DOHH2 (cell line): ENCODE results near the gene FARS2.
"Not testable (repeated sequence)": the region's sequence is repeated elsewhere in the genome, so short reads cannot be mapped to it uniquely, and the experiment has no call there.

ENCODE experiments used
- H3F3A ChIP-seq: fragments of 200-600 bp; sonication (generic), shearing (Covaris generic); 2 replicates; pipeline ENCODE4 v1.6.0; 2016; ENCODE audit warnings: antibody characterized with exemption, mild to moderate bottlenecking; ENCODE audit not compliant: control insufficient read depth, insufficient read depth
- H3K27ac ChIP-seq: fragments of 200-600 bp; sonication (generic); 2 replicates; pipeline ENCODE4 v1.5.1; 2014; ENCODE audit warnings: low read depth, mild to moderate bottlenecking, low read length, moderate library complexity
- H3K27me3 ChIP-seq: fragments of 200-600 bp; sonication (generic); 2 replicates; pipeline ENCODE4 v1.6.1; 2014; ENCODE audit warnings: mild to moderate bottlenecking, low read length, mixed read lengths; ENCODE audit not compliant: control insufficient read depth
- H3K36me3 ChIP-seq: fragments of 200-600 bp; sonication (generic); 2 replicates; pipeline ENCODE4 v1.6.1; 2014; ENCODE audit warnings: mild to moderate bottlenecking, low read length, moderate library complexity, mixed read lengths; ENCODE audit not compliant: control insufficient read depth
- H3K4me1 ChIP-seq: fragments of 200-600 bp; sonication (generic); 2 replicates; pipeline ENCODE4 v1.6.1; 2014; ENCODE audit warnings: mild to moderate bottlenecking, low read length, mixed read lengths; ENCODE audit not compliant: control insufficient read depth
- H3K4me2 ChIP-seq: fragments of 200-600 bp; sonication (generic); 2 replicates; pipeline ENCODE4 v1.6.0; 2014; ENCODE audit warnings: mild to moderate bottlenecking, low read length, moderate library complexity
- H3K4me3 ChIP-seq: fragments of 200-600 bp; sonication (generic); 2 replicates; pipeline ENCODE4 v1.5.1; 2014; ENCODE audit warnings: mild to moderate bottlenecking, low read length, mixed read lengths
- H3K79me2 ChIP-seq: fragments of 200-600 bp; sonication (generic); 2 replicates; pipeline ENCODE4 v1.6.1; 2014; ENCODE audit warnings: mild to moderate bottlenecking, low read length, mixed read lengths; ENCODE audit not compliant: control insufficient read depth
- H3K9me2 ChIP-seq: fragments of 200-600 bp; sonication (generic); replicated peaks from 2 replicates; pipeline ENCODE4 v1.6.1; 2014; ENCODE audit warnings: mild to moderate bottlenecking, low read length, mixed read lengths; ENCODE audit not compliant: control insufficient read depth
- H3K9me3 ChIP-seq: fragments of 200-600 bp; sonication (generic); 2 replicates; pipeline ENCODE4 v1.6.1; 2014; ENCODE audit warnings: antibody characterized with exemption, low read length, mixed read lengths; ENCODE audit not compliant: control insufficient read depth, insufficient read depth
- H4K20me1 ChIP-seq: fragments of 200-600 bp; sonication (generic); 2 replicates; pipeline ENCODE4 v1.6.0; 2014; ENCODE audit warnings: low read depth, mild to moderate bottlenecking, antibody characterized with exemption, low read length, moderate library complexity; ENCODE audit not compliant: control insufficient read depth, insufficient read depth
- EZH2phosphoT487 ChIP-seq: fragments of 200-600 bp; sonication (generic); IDR thresholded peaks from 2 replicates; pipeline ENCODE4 v1.6.1; 2017; ENCODE audit warnings: borderline replicate concordance, mild to moderate bottlenecking, antibody characterized with exemption, low read length, moderate library complexity, mixed read lengths
- TF ChIP-seq, protein P1 (sequence below): fragments of 200-600 bp; sonication (generic); IDR thresholded peaks from one replicate; pipeline ENCODE4 v1.5.1; 2014; ENCODE audit warnings: antibody characterized with exemption, mild to moderate bottlenecking, low read depth, low read length; ENCODE audit not compliant: poor library complexity, severe bottlenecking

Gene FARS2

DNA sequence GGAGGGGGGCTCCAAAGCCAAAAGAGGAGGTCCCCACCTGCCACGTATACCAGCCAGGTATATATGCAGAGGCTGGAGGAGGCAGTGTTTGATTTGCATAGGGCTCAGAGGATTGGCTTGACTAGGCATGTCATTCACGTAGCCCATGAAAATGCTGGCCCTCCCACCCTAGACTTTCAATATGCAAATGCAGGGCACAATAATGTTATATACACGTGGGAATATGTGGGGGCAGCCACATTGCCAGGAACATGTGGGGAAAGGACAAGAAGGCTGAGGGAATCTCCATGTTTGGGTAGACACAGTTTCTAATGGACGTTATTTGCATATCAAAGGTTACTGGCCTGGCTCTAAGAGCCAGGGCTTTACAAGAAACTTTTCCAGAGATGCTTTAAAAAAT is 301.8 kb downstream of the FARS2 start:
- Histone ChIP-seq H3K9me2 (no peaks in the 10 kb centered on the region), H3K27ac (no peak overlapping the region), H3K4me1 (peaks cover 4% of the 10 kb centered on the region; the same call in 1 of the 2 replicates), H3K36me3 (no peaks in the 10 kb centered on the region), H3K27me3 (no peaks in the 10 kb centered on the region), H3F3A (no peaks in the 10 kb centered on the region), H3K4me3 (no peak overlapping the region), H3K9me3 (no peaks in the 10 kb centered on the region), H4K20me1 (no peaks in the 10 kb centered on the region), H3K79me2 (no peaks in the 10 kb centered on the region), H3K4me2 (no peak overlapping the region)
- TF ChIP-seq, protein P1, sequence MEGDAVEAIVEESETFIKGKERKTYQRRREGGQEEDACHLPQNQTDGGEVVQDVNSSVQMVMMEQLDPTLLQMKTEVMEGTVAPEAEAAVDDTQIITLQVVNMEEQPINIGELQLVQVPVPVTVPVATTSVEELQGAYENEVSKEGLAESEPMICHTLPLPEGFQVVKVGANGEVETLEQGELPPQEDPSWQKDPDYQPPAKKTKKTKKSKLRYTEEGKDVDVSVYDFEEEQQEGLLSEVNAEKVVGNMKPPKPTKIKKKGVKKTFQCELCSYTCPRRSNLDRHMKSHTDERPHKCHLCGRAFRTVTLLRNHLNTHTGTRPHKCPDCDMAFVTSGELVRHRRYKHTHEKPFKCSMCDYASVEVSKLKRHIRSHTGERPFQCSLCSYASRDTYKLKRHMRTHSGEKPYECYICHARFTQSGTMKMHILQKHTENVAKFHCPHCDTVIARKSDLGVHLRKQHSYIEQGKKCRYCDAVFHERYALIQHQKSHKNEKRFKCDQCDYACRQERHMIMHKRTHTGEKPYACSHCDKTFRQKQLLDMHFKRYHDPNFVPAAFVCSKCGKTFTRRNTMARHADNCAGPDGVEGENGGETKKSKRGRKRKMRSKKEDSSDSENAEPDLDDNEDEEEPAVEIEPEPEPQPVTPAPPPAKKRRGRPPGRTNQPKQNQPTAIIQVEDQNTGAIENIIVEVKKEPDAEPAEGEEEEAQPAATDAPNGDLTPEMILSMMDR: no peak
- no peak for TF ChIP-seq EZH2phosphoT487

DNA sequence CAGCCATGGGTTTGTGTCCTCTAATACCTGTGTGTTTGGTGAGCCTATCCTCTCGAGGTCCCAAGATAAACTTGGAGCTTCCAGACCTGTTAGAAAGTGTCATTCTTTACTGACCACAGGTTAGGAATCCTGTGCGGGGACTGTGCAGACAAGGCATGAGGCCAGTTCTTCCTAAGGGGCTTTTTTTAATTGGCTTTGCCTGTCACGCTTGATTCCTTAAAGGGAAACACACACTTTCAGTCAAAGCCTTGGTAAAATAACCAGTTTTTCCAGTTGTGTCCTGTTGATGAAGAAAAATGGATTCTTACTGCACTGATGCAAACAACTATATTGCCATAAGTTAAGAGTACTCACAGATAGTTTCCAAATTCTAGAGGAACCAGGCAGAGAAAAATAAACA is 303.4 kb downstream of the FARS2 start:
- not testable (repeated sequence) for H3K27ac ChIP-seq, H3K27me3 ChIP-seq, H3K9me3 ChIP-seq, H3K9me2 ChIP-seq, H3K4me3 ChIP-seq, H3K36me3 ChIP-seq, H3K4me1 ChIP-seq, H4K20me1 ChIP-seq, H3F3A ChIP-seq, H3K79me2 ChIP-seq, H3K4me2 ChIP-seq

DNA sequence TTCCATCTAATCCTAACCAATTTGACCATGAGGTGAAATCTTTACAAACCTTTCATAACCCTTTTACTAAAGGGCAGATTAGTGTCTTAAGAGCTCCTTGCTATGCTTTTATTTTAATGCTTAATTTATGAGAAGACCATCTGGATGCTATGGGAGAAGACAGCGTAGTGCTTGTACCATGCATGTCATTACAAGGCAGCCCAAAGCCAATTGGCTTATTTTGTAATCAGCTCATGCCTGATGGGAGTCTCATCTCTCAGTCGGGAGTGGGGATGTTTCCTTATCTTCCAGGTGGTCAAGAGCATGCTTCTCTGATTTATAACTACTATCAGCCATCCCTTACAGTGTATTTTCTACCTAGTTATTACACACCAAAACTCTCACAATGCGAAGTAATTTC is 304.7 kb downstream of the FARS2 start:
- no peaks in the 10 kb centered on the region for H3K79me2 ChIP-seq
- TF ChIP-seq EZH2phosphoT487: no peak
- TF ChIP-seq, protein P1: no peak
- no peak overlapping the region for H3K4me2 ChIP-seq
- H4K20me1 ChIP-seq: no peaks in the 10 kb centered on the region
- H3K4me3 ChIP-seq: no peak overlapping the region
- H3K9me2 ChIP-seq: no peaks in the 10 kb centered on the region
- H3K4me1 ChIP-seq: peaks cover 4% of the 10 kb centered on the region; the same call in 1 of the 2 replicates
- H3K27me3 ChIP-seq: no peaks in the 10 kb centered on the region
- H3F3A ChIP-seq: no peaks in the 10 kb centered on the region
- no peak overlapping the region for H3K27ac ChIP-seq
- peaks cover 2% of the 10 kb centered on the region; the same call in 1 of the 2 replicates for H3K9me3 ChIP-seq
- no peaks in the 10 kb centered on the region for H3K36me3 ChIP-seq

DNA sequence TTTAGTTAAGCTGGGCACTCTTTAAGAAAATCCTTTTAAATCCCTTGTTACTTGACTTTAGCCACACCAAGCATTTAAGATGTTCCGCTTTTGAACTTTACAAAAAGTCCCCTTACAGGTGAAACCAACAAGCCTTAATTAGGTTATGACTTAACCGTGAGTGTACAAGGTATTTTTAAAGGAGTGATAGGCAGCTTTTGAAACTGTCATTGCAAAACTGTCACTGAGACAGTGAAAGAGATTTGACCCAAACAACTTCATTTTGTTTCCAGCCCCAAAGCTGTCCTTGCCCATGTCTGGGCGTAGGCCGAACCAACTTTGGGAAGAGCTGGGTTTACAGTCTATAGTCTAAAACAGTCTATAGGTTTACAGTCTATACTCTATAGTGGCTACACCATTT is 305.4 kb downstream of the FARS2 start:
- Histone ChIP-seq H3K27me3 (no peaks in the 10 kb centered on the region), H3K4me1 (peaks cover 4% of the 10 kb centered on the region; the same call in 1 of the 2 replicates), H4K20me1 (no peaks in the 10 kb centered on the region), H3K9me3 (peaks cover 2% of the 10 kb centered on the region; the same call in 1 of the 2 replicates), H3K9me2 (no peaks in the 10 kb centered on the region), H3K36me3 (no peaks in the 10 kb centered on the region), H3K27ac (no peak overlapping the region), H3F3A (no peaks in the 10 kb centered on the region), H3K79me2 (no peaks in the 10 kb centered on the region), H3K4me3 (no peak overlapping the region), H3K4me2 (no peak overlapping the region)
- TF ChIP-seq, protein P1: no peak
- no peak for TF ChIP-seq EZH2phosphoT487
